ENCODE measurements around the gene ELANE.

DNA sequence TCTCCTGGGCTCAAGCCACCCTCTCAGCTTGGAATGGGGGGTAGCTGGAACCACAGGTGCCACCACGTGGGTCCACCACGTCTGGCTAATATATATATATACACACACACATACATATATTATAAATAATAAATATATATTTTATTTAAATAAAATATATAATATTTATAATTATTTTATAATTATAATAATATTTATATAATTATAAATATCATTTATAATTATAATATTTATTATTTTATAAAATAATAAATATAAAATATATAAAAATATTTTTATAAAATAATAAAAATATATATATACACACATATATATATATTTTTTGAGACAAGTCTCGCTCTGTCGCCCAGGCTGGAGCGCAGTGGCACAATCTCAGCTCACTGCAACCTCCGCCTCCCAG, 2.4 kb downstream of the ELANE start:
- no peak for TF ChIP-seq GATA2 (IDR thresholded peaks at IDR 0.05; ENCODE audit: low read depth, low read length)
- TF ChIP-seq GATA3 (IDR thresholded peaks at IDR 0.05; ENCODE audit: low read depth, low read length) = no peak
